GM12892 (cell line): Measurements from ENCODE around the gene SDF4.

Experiments used
- DNase-seq: peaks from one replicate; pipeline ENCODE4 v3.0.0; 2011; ENCODE audit not compliant: insufficient read length
- FAIRE-seq: peaks from 2 replicates; lab custom pipeline; 2011; peaks lifted over from hg19 to GRCh38; lab: Jason Lieb, UNC
- POLR2A ChIP-seq: IDR thresholded peaks from 2 replicates; pipeline ENCODE4 v1.6.1; 2011; ENCODE audit warnings: low read depth, low read length, control low read depth
- POLR2AphosphoS5 ChIP-seq: IDR thresholded peaks from 2 replicates; pipeline ENCODE4 v1.6.1; 2011; ENCODE audit warnings: low read depth, low read length, control low read depth
- TAF1 ChIP-seq: IDR thresholded peaks from 2 replicates; pipeline ENCODE4 v1.6.1; 2011; ENCODE audit warnings: low read depth, mild to moderate bottlenecking, control low read depth, low read length, borderline replicate concordance

The SDF4 gene

DNA sequence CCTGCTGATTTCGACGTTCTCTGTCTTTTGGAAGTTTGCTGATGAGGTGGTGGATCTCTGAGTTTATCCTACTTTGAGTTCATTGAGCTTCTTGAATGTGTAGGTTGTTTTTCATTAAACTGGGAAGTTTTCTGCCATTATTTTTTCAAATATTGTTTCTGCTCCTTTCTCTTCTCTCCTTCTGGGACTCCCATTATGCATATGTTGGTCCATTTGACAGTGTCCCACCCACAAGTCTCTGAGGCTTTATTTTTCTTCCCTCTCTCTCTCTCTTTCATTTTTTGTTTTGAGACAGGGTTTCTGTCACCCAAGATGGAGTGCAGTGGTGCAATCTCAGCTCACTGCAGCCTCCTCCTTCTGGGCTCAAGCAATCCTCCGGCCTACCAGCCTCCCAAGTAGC is 37.1 kb downstream of the SDF4 start:
- no peak for FAIRE-seq
- no peak for DNase-seq
- TF ChIP-seq POLR2AphosphoS5 (no peak), POLR2A (no peak), TAF1 (no peak)

DNA sequence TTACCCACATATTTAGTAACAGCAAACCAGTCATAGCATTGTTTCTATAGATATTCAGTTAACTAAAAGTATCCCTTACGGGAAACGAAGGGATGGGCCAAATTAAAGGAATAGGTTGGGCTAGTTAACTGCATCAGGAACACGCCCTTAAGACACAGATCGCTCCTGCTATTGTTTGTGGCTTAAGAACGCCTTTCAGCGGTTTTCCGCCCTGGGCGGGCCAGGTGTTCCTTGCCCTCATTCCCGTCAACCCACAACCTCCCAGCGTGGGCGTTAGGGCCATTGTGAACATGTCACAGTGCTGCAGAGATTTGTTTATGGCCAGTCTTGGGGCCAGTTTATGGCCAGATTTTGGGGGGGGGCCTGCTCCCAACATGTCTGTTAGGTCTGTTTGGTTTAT is 40.1 kb downstream of the SDF4 start:
- no peak for FAIRE-seq
- TF ChIP-seq POLR2A (no peak), TAF1 (no peak)
- DNase-seq: no peak

DNA sequence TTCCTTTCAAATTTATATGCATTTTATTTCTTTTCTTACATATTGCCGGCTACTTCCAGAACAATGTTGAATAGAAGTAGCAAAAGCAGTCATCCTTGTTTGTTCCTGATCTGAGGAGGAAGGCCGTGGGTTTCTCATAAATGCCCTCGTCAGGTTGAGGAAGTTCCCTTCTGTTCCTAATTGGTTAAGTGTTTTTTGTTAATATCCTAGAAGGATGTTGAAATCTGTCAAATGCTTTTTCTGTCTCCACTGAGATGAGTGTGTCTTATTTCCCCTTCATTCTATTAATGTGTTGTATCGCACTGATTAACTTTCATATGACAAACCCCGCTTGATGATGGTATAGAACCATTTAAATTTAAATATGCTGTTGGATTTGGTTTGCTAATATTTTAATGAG is 42.7 kb downstream of the SDF4 start:
- DNase-seq: no peak
- no peak for TF ChIP-seq POLR2AphosphoS5
- no peak for TF ChIP-seq TAF1
- no peak for TF ChIP-seq POLR2A

DNA sequence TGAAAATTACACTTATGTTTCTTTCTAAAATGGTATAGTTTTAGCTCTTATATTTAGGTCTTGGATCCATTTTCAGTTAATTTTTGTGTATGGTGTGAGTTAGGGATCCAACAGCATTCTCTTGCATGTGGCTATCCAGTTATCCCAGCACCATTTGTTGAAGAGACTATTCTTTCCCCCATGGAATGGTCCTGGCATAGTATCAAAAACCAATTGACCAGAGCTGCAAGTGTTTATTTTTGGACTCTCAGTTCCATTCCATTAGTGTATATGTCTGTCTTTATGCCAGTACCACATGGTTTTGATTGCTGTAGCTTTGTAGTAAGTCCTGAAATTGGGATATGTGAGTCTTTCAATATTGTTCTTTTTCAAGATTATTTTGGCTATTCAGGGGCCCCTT is 43.9 kb downstream of the SDF4 start:
- DNase-seq: no peak
- FAIRE-seq: no peak
- TF ChIP-seq TAF1: no peak
- no peak for TF ChIP-seq POLR2A
- no peak for TF ChIP-seq POLR2AphosphoS5

More for the DNA sequence above, 42.7 kb downstream of the SDF4 start:
- no peak for FAIRE-seq

DNA sequence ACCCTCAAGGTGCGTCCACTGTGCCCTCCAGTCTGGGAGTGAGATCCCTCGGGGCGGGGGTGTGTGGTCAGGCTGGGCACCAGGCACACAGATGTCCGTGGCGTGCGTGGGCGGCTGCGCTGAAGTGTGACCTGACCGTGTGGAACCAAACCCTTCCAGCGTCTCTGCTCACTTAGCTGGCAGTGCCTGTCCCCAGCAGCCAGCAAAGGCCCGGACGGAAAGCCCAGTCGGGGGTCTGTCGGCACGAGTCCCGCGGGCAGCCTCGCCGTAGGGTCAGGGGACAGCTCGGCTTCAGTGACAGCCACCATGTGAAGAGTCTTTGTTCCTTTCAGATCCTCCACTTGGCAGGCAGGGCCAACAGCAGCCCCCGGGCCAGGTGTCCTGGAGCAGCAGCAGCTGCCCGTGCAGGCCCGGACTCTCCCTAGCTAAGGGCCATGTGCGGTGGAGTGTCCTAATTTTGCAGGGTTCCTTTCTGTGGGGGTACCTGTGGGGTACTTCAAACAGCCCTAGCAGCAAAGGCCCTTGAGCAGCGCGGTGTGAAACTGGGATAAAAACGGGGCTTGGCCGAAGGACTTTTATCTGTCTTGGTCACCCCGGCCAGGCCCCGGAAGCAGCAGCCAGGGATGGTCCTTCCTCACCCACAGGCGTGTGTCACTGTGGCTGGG is 46.6 kb downstream of the SDF4 start:
- DNase-seq (no peak), FAIRE-seq (no peak)
- TF ChIP-seq POLR2AphosphoS5: no peak

- FAIRE-seq (no peak), DNase-seq (no peak)
- TF ChIP-seq POLR2A (no peak), TAF1 (no peak), POLR2AphosphoS5 (no peak)
Measured at GRCh38 chr1:1183833-1184775, 47.7 kb downstream of the SDF4 start.

DNA sequence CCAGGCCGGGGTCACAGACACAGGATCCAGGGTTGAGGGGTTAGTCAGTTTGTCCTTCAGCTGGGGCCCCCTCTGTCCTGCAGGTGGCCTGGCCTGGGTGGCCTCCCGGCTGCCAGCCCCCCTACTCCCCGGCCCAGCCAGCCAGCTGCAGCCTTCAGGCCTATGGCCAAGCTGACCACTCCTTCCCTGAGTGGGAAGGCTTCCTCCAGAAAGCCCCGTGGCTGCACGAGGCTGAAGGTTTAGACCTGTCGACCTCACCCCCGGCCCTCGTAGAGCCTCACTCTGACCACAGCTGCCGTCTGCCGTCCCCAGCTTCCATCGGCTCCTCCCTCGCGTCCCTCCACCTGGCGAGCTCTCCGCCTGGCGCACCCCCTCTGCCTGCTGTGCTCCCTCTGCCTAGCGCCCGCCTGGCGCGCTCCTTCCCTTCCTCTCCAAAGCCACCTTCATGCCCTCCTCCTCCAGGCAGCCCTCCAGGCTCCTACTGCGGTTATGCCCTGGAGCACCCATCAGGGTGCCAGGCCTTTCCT is 48.5 kb downstream of the SDF4 start:
- FAIRE-seq (no peak), DNase-seq (no peak)
- TF ChIP-seq POLR2AphosphoS5: no peak
- no peak for TF ChIP-seq POLR2A
- no peak for TF ChIP-seq TAF1

- DNase-seq (no peak), FAIRE-seq (no peak)
- TF ChIP-seq POLR2AphosphoS5 (no peak), TAF1 (no peak), POLR2A (no peak)
Measured at GRCh38 chr1:1182491-1183220, 49.1 kb downstream of the SDF4 start.

GRCh38 chr1:1181938-1182410 is 49.8 kb downstream of the SDF4 start:
- no peak for DNase-seq
- FAIRE-seq: no peak
- TF ChIP-seq TAF1: no peak
- no peak for TF ChIP-seq POLR2A
- no peak for TF ChIP-seq POLR2AphosphoS5

- FAIRE-seq: no peak
- DNase-seq: no peak
- no peak for TF ChIP-seq TAF1
Measured at GRCh38 chr1:1181129-1181937, 50.5 kb downstream of the SDF4 start.
